Measurements from ENCODE around the gene PDZD2.

Gene PDZD2

GRCh38 chr5:31937226-31937625 lies 298.3 kb downstream of the PDZD2 start:
- no peak for DNase-seq

GRCh38 chr5:31937703-31938102 lies 298.8 kb downstream of the PDZD2 start:
- DNase-seq: no peak

GRCh38 chr5:31939151-31939550 lies 300.2 kb downstream of the PDZD2 start:
- DNase-seq: no peak

- DNase-seq: no peak
These were observed 302.3 kb downstream of the PDZD2 start for GRCh38 chr5:31941151-31941755.

- no peak for DNase-seq
These were observed 303.6 kb downstream of the PDZD2 start for GRCh38 chr5:31942546-31942945.

- DNase-seq: no peak
These were observed 305.9 kb downstream of the PDZD2 start for GRCh38 chr5:31944684-31945445.

GRCh38 chr5:31948006-31948405 lies 309.1 kb downstream of the PDZD2 start:
- DNase-seq: no peak

GRCh38 chr5:31952067-31952466 lies 313.1 kb downstream of the PDZD2 start:
- DNase-seq: peak; percentile 11

GRCh38 chr5:31954091-31954490 lies 315.2 kb downstream of the PDZD2 start:
- peak; percentile 40 for DNase-seq

GRCh38 chr5:31957151-31957550 lies 318.2 kb downstream of the PDZD2 start:
- DNase-seq: no peak

- DNase-seq: no peak
These were observed 323.4 kb downstream of the PDZD2 start for GRCh38 chr5:31962351-31962751.

GRCh38 chr5:31962871-31963307 lies 324.0 kb downstream of the PDZD2 start:
- no peak for DNase-seq

- no peak for DNase-seq
These were observed 324.6 kb downstream of the PDZD2 start for GRCh38 chr5:31963358-31964006.

GRCh38 chr5:31964007-31964360 lies 325.1 kb downstream of the PDZD2 start:
- no peak for DNase-seq

- DNase-seq: no peak
These were observed 326.3 kb downstream of the PDZD2 start for GRCh38 chr5:31965227-31965626.

- DNase-seq: no peak
These were observed 328.0 kb downstream of the PDZD2 start for GRCh38 chr5:31966936-31967335.

GRCh38 chr5:31967461-31967860 lies 328.5 kb downstream of the PDZD2 start:
- DNase-seq: no peak

- no peak for DNase-seq
These were observed 333.6 kb downstream of the PDZD2 start for GRCh38 chr5:31972558-31972957.

GRCh38 chr5:31975189-31975612 lies 336.3 kb downstream of the PDZD2 start:
- DNase-seq: peak; percentile 13

- no peak for DNase-seq
These were observed 337.2 kb downstream of the PDZD2 start for GRCh38 chr5:31976169-31976568.

- DNase-seq: no peak
These were observed 342.5 kb downstream of the PDZD2 start for GRCh38 chr5:31981361-31981945.

- no peak for DNase-seq
These were observed 343.1 kb downstream of the PDZD2 start for GRCh38 chr5:31982027-31982426.

- peak; percentile 71 for DNase-seq
These were observed 343.7 kb downstream of the PDZD2 start for GRCh38 chr5:31982621-31983020.

All from fibroblast of skin of scalp (primary cell).